ENCODE results near the gene LYRM1. TPM values are rescaled to one million over a fixed set of nuclear protein-coding genes. Genes with fewer than 3 reads are reported as not detected.
A peak's percentile ranks its signal among the peaks of the same experiment; 100 is the strongest.

Gene LYRM1
- total and polyA plus RNA-seq, 2 of the 8 experiments (the other 6 are each of a cell fraction or from before 2014, with no cell fraction given) = 11.6 to 13.4 TPM

- TF ChIP-seq EZH2 (IDR thresholded peaks at IDR 0.05; ENCODE audit: low read depth, low read length, severe bottlenecking) (no peak), MAFK (IDR thresholded peaks at IDR 0.05; ENCODE audit: low read depth, low read length) (no peak), CBX8 (IDR thresholded peaks at IDR 0.05; ENCODE audit: borderline replicate concordance, low read depth, low read length) (no peak), GTF2F1 (IDR thresholded peaks at IDR 0.05; ENCODE audit: borderline replicate concordance, low read depth, low read length) (no peak), RXRA (IDR thresholded peaks at IDR 0.05; ENCODE audit: insufficient read depth, low read depth, low read length) (no peak), CTBP2 (IDR thresholded peaks at IDR 0.05; ENCODE audit: borderline replicate concordance, insufficient read depth, insufficient read length, low read length) (no peak), RAD21 (IDR thresholded peaks at IDR 0.05 in 1 of 2, conservative IDR thresholded peaks at IDR 0.05 in 1 of 2; ENCODE audit: low read depth in 2 of 2, low read length in 2 of 2) (0 out of 4 replicates have a peak, but pooled peaks of 1 of the 2 experiments have one; percentile 3), BRCA1 (IDR thresholded peaks at IDR 0.05; ENCODE audit: low read depth, low read length) (no peak), ASH2L (IDR thresholded peaks at IDR 0.05; ENCODE audit: low read length) (peak; percentile 31), SIRT6 (IDR thresholded peaks at IDR 0.05; ENCODE audit: low read length) (no peak), KDM5A (IDR thresholded peaks at IDR 0.05; ENCODE audit: low read length) (no peak)
Measured at GRCh38 chr16:20900299-20901067, at the start of gene LYRM1, which contains the start of gene DCUN1D3 (continued).
